ENCODE data around the gene CBX7.
A peak's percentile ranks its signal among the peaks of the same experiment; 100 is the strongest.

Gene CBX7

GRCh38 chr22:39152511-39153219 lies at the start of gene CBX7:
Gene CBX7 (minus strand): TSS chr22:39152680. CDS start chr22:39152444, 236 bp downstream.
- peak; percentile 82 for DNase-seq

DNA sequence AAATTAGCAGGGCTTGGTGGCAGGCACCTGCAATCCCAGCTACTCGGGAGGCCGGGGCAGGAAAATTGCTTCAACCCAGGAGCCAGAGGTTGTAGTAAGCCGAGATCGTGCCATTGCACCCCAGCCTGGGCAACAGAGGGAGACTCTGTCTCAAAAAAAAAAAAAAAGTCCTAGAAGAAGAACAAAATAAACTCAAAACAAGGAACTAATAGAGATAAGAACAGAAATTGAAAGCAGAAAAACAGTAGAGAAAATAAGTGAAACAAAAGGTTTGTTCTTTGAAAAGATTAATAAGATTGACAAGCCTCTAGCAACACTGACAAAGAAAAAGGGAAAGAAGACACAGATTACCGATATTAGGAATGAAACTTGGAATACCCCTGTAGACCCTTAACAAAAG lies 45.1 kb upstream of the CBX7 start:
- DNase-seq: no peak

GRCh38 chr22:39194098-39194497 lies 41.6 kb upstream of the CBX7 start:
- no peak for DNase-seq

GRCh38 chr22:39188809-39189208 lies 36.3 kb upstream of the CBX7 start:
- DNase-seq: no peak

DNA sequence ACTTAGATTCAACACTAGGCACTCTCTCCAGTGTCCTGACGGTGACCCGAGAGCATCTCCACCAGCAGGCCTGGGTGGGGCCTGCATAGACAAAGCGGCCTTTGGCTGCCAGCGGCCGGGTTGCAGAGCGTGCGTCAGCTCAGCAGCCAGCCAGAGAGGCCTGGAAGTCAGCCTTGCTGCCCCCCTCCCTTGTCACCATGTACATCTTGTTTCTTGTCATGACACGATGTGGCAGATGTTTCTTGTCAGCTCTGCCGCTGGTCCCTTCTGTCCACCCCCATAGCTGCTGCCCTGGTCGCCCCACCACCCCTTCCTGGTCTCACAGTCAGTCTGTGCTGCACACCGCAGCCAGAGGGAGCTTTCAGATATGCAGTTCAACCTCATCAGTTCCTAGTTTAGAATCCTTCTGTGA lies 33.1 kb upstream of the CBX7 start:
- DNase-seq: no peak

DNA sequence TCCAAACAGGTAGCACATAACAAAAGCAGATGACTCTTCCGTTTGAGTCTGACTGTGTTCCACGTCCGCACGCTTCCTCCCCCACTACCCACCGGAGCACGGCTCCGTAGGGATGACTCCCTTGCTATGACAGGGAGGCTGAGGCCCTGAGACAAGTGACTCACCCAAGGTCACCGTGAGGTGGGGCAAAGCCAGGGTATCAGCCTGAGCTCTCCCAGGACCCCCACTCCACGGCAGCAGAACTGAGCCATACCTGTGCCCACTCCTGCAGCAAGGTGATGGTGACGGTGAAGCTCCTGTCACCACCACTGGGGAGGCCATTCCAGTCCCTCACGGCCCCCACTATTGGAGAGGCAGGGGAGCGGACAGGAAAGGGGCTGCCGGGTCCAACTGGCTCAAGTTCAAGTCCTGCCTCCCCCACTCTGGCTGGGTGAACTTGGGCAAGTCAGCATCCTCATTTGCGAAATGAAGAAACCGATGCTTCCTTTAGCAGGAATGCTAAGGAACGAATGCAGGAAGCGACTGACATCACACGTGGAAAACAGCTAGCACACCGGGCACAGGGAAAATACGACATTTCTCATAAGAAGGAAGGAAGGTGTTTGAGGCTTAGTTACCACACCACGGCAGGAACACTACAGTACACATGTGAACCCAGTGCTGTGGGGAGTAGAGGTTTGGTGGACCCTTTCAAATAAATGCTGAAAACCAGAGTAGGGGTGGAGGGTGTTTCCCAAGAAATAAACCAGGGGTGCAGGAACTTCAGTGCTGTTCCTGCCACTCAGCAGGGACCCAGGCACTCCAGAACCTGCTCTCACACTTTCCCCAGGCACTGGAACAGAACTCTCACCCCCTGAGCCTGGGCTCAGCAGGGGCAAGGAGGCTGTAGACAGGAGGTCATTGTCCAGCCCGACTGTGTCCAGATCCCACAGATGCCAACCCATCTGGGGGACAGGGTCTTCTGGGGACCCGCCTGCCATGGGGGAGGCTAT lies 32.4 kb upstream of the CBX7 start:
- DNase-seq: no peak

DNA sequence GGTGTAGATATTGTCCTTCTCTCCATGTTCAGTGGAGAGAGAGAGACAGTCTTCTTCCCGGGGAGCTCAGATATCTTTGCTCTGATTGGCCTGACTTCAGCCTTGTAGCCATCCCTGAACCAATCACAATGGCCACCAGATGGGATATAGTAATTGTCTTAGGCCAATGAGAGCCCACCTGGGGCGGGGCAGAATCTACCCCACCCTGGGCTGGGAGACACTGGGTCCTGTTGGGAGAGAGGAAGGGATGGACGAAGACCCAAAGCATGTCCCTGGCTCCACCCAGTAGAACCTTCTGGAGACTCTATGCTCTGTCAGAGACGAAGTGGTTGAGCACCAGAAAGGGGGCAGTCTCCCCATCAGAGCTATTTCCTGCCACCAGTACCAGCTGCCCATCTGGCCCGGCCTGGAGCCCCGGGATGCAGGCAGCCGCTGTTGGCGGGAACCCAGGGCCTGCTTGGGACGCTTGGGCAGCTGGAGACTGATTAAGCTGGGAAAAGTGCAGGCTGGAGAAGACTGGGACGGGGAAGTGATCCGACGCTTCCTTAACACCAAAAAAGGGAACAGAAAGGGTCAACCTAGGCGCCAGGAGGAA lies 31.6 kb upstream of the CBX7 start:
- DNase-seq: no peak

DNA sequence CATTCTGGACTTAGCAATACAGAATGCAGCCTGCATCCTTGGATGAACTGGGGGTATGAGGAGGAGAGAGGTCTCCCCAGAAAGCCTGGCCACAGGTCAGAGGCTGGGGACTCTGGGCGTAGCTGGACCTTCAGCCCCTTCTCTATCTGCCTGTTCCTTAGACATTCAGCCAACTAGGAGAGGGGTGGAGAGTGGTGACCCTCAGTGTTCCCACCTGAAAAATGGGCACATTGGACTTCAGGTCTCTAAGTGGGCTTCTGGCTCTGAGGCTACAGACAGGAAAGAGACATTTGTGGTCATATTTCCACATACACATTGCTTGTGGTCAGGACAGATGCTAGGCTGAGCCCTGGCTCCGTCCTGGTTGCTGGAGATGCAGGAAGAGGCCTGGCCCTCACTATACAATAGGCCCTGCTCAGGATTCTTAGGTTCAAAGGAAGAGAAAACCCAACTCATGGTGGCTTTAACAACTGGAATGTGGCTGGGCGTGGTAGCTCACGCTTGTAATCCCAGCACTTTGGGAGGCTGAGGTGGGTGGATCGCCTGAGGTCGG lies 30.1 kb upstream of the CBX7 start:
- no peak for DNase-seq

DNA sequence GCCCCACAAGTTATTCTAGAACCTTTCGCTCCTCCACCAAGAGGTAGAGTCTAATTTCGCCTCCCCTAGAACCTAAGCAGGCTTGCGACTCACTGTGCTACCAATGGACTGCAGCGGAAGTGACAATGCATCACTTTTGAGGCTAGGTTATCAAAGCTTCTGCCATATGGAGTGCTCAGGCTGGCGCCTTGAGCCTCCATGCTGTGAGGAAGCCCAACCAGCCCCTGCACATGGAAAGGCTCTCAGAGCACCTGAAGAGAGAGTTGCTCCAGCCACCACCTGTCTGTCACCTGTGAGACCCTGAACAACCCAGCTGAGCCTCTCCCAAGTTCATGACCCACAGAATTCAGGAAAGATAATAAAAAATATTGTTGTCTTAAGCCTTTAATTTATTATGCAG lies 29.3 kb upstream of the CBX7 start:
- no peak for DNase-seq

DNA sequence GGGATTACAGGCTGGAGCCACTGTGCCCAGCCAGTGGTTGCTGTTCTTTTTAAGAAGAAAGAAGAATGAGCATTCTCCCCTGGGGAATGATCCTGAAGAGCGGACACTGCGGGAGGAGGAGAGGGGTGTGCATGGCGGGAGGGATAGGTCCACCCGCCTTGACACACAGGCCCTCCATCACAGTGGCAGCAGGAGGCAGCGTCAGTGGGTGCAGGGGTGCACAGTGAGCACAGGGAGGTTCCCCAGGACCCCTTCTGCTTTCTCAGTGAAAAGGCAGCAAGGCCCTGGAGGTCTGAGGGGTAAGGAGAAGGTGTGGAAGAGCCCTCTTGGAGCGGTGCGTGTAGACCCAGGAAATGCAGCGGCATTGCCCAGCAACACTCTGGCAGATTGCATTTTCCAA lies 28.9 kb upstream of the CBX7 start:
- no peak for DNase-seq

- DNase-seq: no peak
These were observed 27.4 kb upstream of the CBX7 start for GRCh38 chr22:39179841-39180335.

DNA sequence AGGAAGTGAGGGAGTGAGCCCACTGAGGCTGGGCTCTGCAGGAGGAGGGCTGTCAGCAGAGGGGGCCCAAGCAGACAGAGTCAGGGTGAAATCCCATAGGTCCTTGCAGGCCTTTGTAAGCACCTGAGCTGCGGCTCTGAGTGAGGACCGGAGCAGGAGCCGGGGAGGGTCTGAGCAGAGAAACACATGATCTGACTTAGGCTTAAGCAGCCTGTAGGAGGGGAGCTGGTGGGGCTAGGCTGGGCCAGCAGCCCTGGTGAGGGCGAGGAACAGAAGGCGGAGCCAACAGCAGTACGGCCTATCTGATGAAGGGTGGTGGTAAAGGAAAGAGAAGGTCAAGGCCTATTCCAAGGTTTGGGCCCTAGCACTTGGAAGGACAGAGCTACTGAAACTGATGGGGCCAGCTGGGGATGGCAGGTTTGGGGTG lies 26.9 kb upstream of the CBX7 start:
- DNase-seq: no peak

DNA sequence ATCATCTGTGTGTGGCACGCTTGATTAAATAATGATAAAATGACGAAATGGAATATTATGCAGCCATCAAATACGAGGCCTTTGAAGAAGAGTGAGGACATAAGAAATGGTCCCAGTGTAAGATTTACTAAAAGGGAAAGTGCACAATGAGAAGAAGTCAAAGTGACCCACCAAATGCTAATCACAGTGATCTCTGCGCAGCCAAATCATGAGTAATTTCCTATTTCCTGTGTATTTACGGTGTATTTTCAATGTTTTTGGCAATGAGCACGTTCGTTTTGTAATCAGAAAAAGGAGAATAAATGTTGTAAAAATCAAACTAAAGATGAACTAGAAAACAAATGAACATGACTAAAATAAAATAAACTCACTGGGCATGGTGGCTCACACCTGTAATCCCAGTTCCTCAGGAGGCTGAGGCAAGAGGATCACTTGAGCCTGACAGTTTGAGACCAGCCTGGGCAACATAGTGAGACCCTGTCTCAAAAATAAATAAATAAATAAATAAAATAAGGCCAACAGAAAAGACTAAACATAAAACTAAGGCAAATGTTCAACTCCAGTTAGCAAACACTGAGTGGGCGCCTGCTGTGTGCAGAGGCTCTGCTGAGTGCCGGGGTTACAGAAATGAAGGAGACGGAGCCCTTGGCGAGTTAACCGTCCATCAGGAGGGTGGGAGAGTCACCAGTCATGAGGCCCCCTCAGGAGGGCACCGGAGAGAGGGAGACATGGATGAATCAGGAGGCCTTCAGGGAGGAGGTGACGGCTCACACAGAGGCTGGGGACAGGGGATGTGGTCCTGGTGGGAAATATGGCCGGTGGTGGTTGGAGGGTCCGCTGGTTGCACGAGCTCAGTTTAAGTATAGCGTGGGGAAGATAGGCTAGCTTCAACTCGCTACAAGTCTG lies 26.0 kb upstream of the CBX7 start:
- no peak for DNase-seq

GRCh38 chr22:39177791-39178190 lies 25.3 kb upstream of the CBX7 start:
- no peak for DNase-seq

- no peak for DNase-seq
These were observed 24.9 kb upstream of the CBX7 start for GRCh38 chr22:39177456-39177775.

GRCh38 chr22:39176714-39177455 lies 24.4 kb upstream of the CBX7 start:
- no peak for DNase-seq

DNA sequence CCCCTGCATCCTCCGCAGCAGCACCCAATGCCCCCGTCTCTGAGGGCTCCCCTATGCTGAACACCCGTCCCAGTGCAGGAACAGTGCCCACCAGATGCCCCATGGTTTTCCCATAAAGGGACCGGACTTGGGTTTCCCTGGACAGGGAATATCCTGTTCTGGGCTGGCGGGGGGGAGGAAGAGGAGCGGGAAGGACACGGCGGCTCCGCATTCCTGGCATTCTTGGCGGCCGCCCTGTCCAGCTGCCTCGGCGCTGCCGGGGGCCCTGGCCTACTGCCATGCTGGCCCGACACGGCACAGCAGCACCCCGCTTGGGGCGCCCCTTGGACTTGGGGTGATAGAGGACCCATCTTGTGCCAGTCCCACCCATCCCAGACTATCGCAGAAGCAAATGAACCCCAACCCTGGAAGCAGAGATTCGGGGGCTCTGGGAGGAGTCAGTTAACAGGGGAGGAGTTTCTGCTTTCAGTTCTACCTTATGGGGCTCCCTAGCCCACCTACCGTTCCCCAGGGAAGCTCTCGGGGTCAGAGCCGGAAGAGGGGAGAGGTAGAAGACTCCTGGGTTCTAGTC lies 23.7 kb upstream of the CBX7 start:
- DNase-seq: no peak

DNA sequence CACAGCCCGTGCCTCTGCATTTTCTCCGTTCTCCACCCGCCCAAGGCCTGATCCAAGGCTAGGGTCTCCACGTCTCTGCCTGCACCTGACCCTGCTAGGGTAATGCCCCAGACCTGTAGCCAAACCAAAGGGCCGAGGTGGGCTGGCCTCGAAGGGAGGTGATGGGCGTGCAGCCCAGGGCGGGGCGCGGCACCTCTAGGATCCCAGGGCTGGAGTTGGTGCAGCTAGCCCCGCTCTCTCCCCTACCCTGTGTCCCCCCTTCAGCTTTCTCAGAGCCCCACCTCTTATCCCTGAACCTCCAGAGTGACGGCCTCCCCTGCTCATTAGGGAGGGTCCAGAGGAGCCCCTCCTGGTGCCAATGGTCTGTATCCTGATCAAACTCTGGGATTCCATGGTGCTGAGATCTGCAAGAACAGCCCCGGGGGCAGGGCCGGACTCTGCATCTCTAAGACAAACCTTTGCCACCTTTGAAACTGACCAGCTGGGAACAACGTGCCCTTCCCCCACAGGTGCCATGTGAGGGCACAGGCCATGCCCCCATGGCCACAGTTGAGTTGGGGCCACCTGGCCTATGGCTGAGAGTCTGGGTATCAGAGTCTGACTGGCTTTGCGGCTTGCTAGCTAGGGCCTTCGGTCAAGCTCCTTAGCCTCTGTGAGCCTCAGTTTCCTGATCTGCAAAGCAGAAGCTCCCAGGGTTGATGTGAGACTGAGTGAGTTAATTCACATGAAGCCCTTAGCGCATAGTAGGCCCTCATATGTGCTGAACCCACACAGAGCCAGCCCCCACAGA lies 23.1 kb upstream of the CBX7 start:
- DNase-seq: no peak

DNA sequence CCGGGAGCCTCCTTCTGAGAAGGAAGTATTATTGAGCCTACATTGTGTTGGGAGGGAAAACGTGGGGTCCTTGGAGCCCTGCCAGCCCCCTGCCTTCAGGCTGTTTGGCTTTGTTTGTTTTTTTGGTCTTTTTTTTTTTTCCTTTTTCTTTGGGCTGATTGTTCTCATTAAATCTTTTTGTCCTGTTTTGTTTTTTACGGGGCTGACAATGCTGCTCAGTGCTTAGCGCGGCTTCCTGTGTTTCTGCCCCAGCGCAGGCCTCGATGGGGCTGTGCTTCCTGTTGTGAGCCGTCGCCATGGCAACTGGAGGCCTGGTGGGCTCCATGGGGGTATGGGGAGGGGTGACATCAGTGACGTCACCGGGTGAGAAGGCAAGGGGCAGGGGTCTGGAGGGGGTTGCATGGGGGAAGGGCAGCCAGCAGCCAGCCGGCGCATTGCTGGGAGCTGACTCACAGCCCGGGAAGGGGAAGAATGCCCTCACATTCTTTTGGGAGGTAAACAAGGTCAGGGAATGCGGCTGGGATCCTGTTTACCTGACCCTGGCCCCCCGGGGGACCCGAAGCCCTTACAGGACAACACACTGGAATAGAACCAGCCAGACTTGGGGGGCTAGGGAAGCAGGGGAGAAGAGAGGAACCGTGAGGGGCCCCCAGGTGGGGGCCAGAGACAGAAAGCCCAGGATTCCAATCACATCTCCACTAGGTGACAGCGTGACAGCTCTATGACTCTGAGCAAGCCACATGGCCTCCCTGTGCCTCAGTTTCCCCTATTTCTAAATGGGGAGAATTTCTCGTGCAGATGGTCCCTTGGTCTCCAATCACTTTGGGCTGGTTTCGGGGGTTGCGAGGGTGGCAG lies 22.2 kb upstream of the CBX7 start:
- peak; percentile 19 for DNase-seq

Data from NK-92 treated with Interleukin-12 subunit alpha and Interleukin-12 subunit beta, amount 100 ng/mL, for 24 hours (cell line).